Gastroesophageal sphincter (tissue), 4 donors: ENCODE data around the gene ELMO1. TPM values are rescaled to one million over a fixed set of nuclear protein-coding genes. Genes with fewer than 3 reads are reported as not detected.

ENCODE experiments used
- ATAC-seq: fragments of 150-250 bp; one replicate; pipeline ENCODE4 v1.9.1; 2016; ENCODE audit warnings: mild to moderate bottlenecking, moderate library complexity
- H3K27ac ChIP-seq, 4 donors: fragments of 200-600 bp; sonication (generic) in 3 of 4; 1 replicate in 3 of 4; 2 replicates in 1 of 4; pipeline ENCODE4 v1.5.1; 2016 to 2019
- H3K27me3 ChIP-seq: fragments of 200-600 bp; sonication (generic); one replicate; pipeline ENCODE4 v1.5.1; 2019
- H3K36me3 ChIP-seq, 2 donors: fragments of 200-600 bp; sonication (generic); one replicate each; pipeline ENCODE4 v1.5.1; 2019; ENCODE audit warnings: control low read depth in 1 of 2
- H3K4me1 ChIP-seq, 3 donors: fragments of 200-600 bp; sonication (generic); 1 replicate in 2 of 3; 2 replicates in 1 of 3; pipeline ENCODE4 v1.5.1; 2016 to 2019; ENCODE audit warnings: control low read depth in 2 of 3
- H3K4me3 ChIP-seq, 2 donors: fragments of 200-600 bp; sonication (generic); one replicate each; pipeline ENCODE4 v1.5.1; 2019; ENCODE audit warnings: mild to moderate bottlenecking in 1 of 2, moderate library complexity in 1 of 2
- H3K9me3 ChIP-seq, 3 donors: fragments of 200-600 bp; sonication (generic); one replicate each; pipeline ENCODE4 v1.5.1; 2017 to 2019; ENCODE audit warnings: control low read depth in 2 of 3
- EP300 ChIP-seq: sonication (generic); formaldehyde crosslinking; IDR thresholded peaks from one replicate; pipeline ENCODE4 v1.6.1; 2017; ENCODE audit warnings: antibody characterized with exemption, mild to moderate bottlenecking
- POLR2A ChIP-seq, 2 donors: fragments of 450-650 bp; IDR thresholded peaks; one replicate each; pipeline ENCODE4 v1.6.1; 2017; ENCODE audit warnings: antibody characterized with exemption in 2 of 2, mild to moderate bottlenecking in 2 of 2, moderate library complexity in 1 of 2
- POLR2AphosphoS5 ChIP-seq: sonication (generic); formaldehyde crosslinking; IDR thresholded peaks from one replicate; pipeline ENCODE4 v1.6.1; 2017; ENCODE audit warnings: antibody characterized with exemption
- WGBS, 2 donors: methylation state at CpG; one replicate each; pipeline ENCODE4 v1.1.5; 2018; ENCODE audit warnings: low coverage in 1 of 2; 5-methylcytosine and 5-hydroxymethylcytosine counted together
- total RNA-seq, 4 donors: library from RNA; depleted of rRNA; stranded (reverse); fragments of >200 nt; gene quantifications; one replicate each; pipeline ENCODE4 v1.1.0, GENCODE V29; 2016
- TF ChIP-seq, protein P1 (sequence below), 4 experiments: fragments of 200-600 bp in 2 of 4; fragments of 450-650 bp in 2 of 4; sonication (generic) in 1 of 4; IDR thresholded peaks; one replicate each; pipeline ENCODE4 v1.5.1; 2017 to 2019; ENCODE audit warnings: antibody characterized with exemption in 4 of 4, mild to moderate bottlenecking in 2 of 4, moderate library complexity in 2 of 4

The ELMO1 gene
- total RNA-seq, 4 donors from 2014 or later, result 22.1 to 54.0 (median 42.7) TPM

- Histone ChIP-seq H3K27me3 (no peaks in the 10 kb centered on the region), H3K4me1 (peaks cover 0 to 30% (median 7%) of the 10 kb centered on the region in 3 donors), H3K27ac (no peak overlapping the region), H3K9me3 (no peaks in the 10 kb centered on the region), H3K4me3 (no peak overlapping the region), H3K36me3 (peaks cover 0 to 16% of the 10 kb centered on the region in 2 donors)
- TF ChIP-seq, protein P1, sequence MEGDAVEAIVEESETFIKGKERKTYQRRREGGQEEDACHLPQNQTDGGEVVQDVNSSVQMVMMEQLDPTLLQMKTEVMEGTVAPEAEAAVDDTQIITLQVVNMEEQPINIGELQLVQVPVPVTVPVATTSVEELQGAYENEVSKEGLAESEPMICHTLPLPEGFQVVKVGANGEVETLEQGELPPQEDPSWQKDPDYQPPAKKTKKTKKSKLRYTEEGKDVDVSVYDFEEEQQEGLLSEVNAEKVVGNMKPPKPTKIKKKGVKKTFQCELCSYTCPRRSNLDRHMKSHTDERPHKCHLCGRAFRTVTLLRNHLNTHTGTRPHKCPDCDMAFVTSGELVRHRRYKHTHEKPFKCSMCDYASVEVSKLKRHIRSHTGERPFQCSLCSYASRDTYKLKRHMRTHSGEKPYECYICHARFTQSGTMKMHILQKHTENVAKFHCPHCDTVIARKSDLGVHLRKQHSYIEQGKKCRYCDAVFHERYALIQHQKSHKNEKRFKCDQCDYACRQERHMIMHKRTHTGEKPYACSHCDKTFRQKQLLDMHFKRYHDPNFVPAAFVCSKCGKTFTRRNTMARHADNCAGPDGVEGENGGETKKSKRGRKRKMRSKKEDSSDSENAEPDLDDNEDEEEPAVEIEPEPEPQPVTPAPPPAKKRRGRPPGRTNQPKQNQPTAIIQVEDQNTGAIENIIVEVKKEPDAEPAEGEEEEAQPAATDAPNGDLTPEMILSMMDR (IDR thresholded peaks at IDR 0.05), result no peak
- no peak for TF ChIP-seq EP300
- TF ChIP-seq POLR2AphosphoS5, result no peak
- no peak for TF ChIP-seq POLR2A (IDR thresholded peaks at IDR 0.05)
- ATAC-seq, result no peak
- whole genome bisulfite sequencing, 2 donors, result 100% methylated on average over 1 of the region's 6 CpGs; no CpG with 5 or more reads in 1 of the 2 donors
Observed at GRCh38 chr7:37220664-37221063, 228.0 kb downstream of the ELMO1 start.

GRCh38 chr7:37218956-37219355, 229.7 kb downstream of the ELMO1 start:
- H3K9me3 ChIP-seq, result no peaks in the 10 kb centered on the region
- WGBS, 2 donors, result 65 to 93% methylated on average over 3 of the region's 3 CpGs
- no peak for ATAC-seq
- peaks cover 0 to 16% of the 10 kb centered on the region in 2 donors for H3K36me3 ChIP-seq
- TF ChIP-seq, protein P1 (IDR thresholded peaks at IDR 0.05), result no peak
- TF ChIP-seq EP300 (no peak), POLR2AphosphoS5 (no peak)
- peaks cover 0 to 33% (median 7%) of the 10 kb centered on the region in 3 donors for H3K4me1 ChIP-seq
- no peak overlapping the region for H3K4me3 ChIP-seq
- no peak overlapping the region for H3K27ac ChIP-seq
- no peaks in the 10 kb centered on the region for H3K27me3 ChIP-seq

DNA sequence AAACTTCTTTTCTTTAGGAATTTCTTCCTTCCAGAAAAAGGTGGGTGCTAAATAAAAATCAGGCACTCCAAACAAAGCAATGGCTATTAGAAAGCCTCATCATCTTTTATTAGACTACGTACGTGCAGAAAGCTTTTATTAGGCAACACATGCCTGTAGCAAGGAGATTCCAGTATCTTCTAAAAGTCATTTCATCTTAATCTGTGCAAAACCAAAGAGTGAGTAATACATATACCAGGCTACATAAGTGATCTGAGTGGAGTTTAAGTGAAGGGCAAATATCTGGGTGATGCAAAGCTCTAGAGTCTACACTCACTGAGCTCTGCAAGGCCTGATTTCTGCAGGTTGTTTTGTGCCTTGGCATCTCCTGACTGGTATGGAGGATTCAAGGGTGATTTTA, 231.7 kb downstream of the ELMO1 start:
- Histone ChIP-seq H3K4me1 (peaks cover 0 to 45% (median 7%) of the 10 kb centered on the region in 3 donors), H3K27ac (peak overlapping the region in 2 of 4 donors; percentile 38 to 47), H3K36me3 (peaks cover 0 to 8% of the 10 kb centered on the region in 2 donors), H3K4me3 (no peak overlapping the region), H3K27me3 (no peaks in the 10 kb centered on the region), H3K9me3 (no peaks in the 10 kb centered on the region)
- no peak for ATAC-seq
- WGBS, 2 donors, result 17 to 30% methylated on average over 2 of the region's 2 CpGs
- no peak for TF ChIP-seq EP300
- no peak for TF ChIP-seq POLR2A (IDR thresholded peaks at IDR 0.05)
- no peak for TF ChIP-seq POLR2AphosphoS5
- TF ChIP-seq, protein P1 (IDR thresholded peaks at IDR 0.05), result no peak

DNA sequence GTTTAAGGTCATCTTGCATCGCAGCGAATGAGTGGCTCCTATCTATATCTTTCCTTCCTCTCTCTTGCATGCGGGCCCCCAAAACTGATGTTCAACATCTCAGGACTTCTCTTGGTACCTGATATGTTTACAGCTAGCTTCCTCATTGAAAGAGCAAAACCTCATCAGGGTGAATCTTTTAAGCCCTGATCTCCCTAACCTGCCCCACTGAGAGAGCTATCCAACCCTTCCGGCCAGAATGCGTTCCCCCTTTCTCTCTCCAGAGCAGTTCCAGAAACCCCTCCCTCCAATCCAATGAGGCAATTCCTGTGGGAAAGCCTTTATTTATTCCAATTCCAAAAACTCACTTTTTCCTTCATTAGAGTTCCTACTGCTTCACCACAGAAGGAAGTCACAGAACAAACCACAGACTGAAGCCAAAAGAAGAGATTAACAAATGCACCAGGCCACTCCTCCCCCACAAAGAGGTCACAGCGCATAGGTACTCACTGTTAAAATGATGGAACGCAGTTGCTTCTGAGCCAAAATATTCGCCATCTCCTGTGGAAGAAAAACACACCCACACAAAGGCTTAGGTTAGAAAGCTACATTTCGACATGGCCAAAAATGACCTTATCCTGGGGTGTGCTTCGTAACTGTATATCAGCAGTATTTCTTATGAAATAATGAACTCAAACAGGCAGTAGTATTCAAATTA, 232.4 kb downstream of the ELMO1 start:
- Histone ChIP-seq H3K27ac (peak overlapping the region in 2 of 4 donors; percentile 38 to 47), H3K27me3 (no peaks in the 10 kb centered on the region), H3K4me3 (no peak overlapping the region), H3K4me1 (peaks cover 0 to 51% (median 11%) of the 10 kb centered on the region in 3 donors), H3K9me3 (no peaks in the 10 kb centered on the region), H3K36me3 (peaks cover 0 to 4% of the 10 kb centered on the region in 2 donors)
- ATAC-seq, result peak; percentile 70
- no peak for TF ChIP-seq EP300
- peak; percentile 70 for TF ChIP-seq POLR2AphosphoS5
- 41 to 46% methylated on average over 10 of the region's 10 CpGs for WGBS, 2 donors

DNA sequence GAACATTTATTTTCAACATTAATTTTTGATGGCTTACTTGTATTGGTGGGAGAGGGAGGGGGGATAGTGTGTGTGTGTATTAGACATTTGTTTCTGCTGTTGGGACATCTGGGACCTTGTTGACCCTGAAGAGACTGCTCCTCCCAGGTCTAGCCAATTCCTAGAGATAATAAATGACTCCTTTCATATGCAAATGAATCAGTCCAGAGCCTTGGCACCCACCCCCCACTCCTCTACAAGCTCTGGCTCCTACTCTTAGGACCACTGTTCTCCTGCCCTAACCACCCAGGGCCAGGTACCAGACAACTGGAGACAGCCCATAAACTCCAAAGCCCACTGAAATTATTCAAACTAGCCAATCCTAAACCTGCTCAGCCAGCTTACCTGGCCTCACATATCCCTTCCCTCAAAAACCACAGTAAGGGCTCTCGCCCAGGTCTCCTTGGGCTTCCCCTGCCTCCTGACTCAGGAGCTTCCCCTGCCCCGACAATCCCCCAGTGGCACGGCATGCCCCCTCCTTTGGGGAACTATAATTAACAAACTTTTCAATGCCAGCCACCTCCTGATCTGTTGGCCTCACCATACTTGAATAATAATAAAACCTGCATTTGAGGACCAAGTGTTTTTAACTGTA, 233.3 kb downstream of the ELMO1 start:
- WGBS, 2 donors, result 74 to 82% methylated on average over 3 of the region's 3 CpGs

More for the DNA sequence above, 233.3 kb downstream of the ELMO1 start:
- Histone ChIP-seq H3K27ac (peak overlapping the region in 1 of 4 donors; percentile 14), H3K27me3 (no peaks in the 10 kb centered on the region), H3K4me3 (no peak overlapping the region), H3K9me3 (no peaks in the 10 kb centered on the region), H3K4me1 (peaks cover 0 to 60% (median 13%) of the 10 kb centered on the region in 3 donors), H3K36me3 (no peaks in the 10 kb centered on the region)
- TF ChIP-seq, protein P1 (IDR thresholded peaks at IDR 0.05), result no peak
- TF ChIP-seq POLR2A (IDR thresholded peaks at IDR 0.05), result no peak
- no peak for TF ChIP-seq POLR2AphosphoS5
- TF ChIP-seq EP300, result no peak
- ATAC-seq, result no peak
